K562 (cell line): ENCODE results near the gene CDK5R2. TPM values are rescaled to one million over a fixed set of nuclear protein-coding genes. Genes with fewer than 3 reads are reported as not detected.

ENCODE experiments used
- ATAC-seq: fragments of 200-7000 bp; cut with Tn5 transposase; 3 replicates; pipeline ENCODE4 v1.9.1; 2020; ENCODE audit warnings: moderate library complexity
- BruUV-seq: library from RNA; stranded (reverse); fragments of 400-500 nt; replicated peaks from 2 replicates; lab custom pipeline; 2021; lab: Mats Ljungman, UMichigan
- CTCF ChIA-PET: fragments of 300-600 bp; formaldehyde crosslinking; extraction: SDS; loops from one replicate; lab custom pipeline; 2021; ENCODE audit warnings: low intra/inter-chr PET ratio; lab: Yijun Ruan, JAX
- POLR2A ChIA-PET: fragments of 300-600, 350-650 bp; sonication (Branson Sonifier 250); formaldehyde crosslinking; extraction: SDS; loops from one replicate; lab custom pipeline; 2021; ENCODE audit warnings: antibody characterized with exemption, inconsistent platforms; lab: Yijun Ruan, JAX
- DNase-seq, 4 experiments: peaks; one replicate each; pipeline versions ENCODE4 v3.0.0 to v3.0.0-alpha.2; 2011 to 2018; ENCODE audit warnings: low spot score in 3 of 4, mixed read lengths in 3 of 4; ENCODE audit errors: extremely low read depth in 1 of 4
- FAIRE-seq: peaks from 2 replicates; lab custom pipeline; 2011; peaks lifted over from hg19 to GRCh38; lab: Jason Lieb, UNC
- H2AFZ ChIP-seq: 2 replicates; pipeline ENCODE4 v1.6.0; 2011; ENCODE audit warnings: low read depth, low read length, control low read depth, inconsistent platforms
- H3K27ac ChIP-seq: fragments of 200-600 bp; 3 replicates; pipeline ENCODE4 v1.8.0; 2011; ENCODE audit warnings: low read depth, mild to moderate bottlenecking, control low read depth, inconsistent platforms, low read length, moderate library complexity, mixed read lengths; ENCODE audit errors: extremely low read depth
- H3K27me3 ChIP-seq, 2 experiments: fragments of 300-600 bp in 1 of 2; 2 replicates in 1 of 2; 3 replicates in 1 of 2; pipeline versions ENCODE4 v1.6.0 to v1.8.0; 2011; ENCODE audit warnings: inconsistent platforms in 2 of 2, low read length in 2 of 2, mild to moderate bottlenecking in 1 of 2, mixed read lengths in 1 of 2, moderate library complexity in 1 of 2; ENCODE audit not compliant: control insufficient read depth in 2 of 2, insufficient read depth in 2 of 2
- H3K36me3 ChIP-seq: fragments of 300-600 bp; 3 replicates; pipeline ENCODE4 v1.8.0; 2011; ENCODE audit warnings: mild to moderate bottlenecking, low read length, inconsistent platforms; ENCODE audit not compliant: control insufficient read depth, insufficient read depth
- H3K4me1 ChIP-seq, 2 experiments: fragments of 200-600 bp in 1 of 2; replicated peaks in 1 of 2; 2 replicates in 1 of 2; 3 replicates in 1 of 2; pipeline versions ENCODE4 v1.5.1 to v1.8.0; 2011; ENCODE audit warnings: inconsistent platforms in 2 of 2, low read length in 2 of 2, mild to moderate bottlenecking in 1 of 2, mixed read lengths in 1 of 2, moderate library complexity in 1 of 2; ENCODE audit not compliant: control insufficient read depth in 2 of 2, insufficient read depth in 2 of 2
- H3K4me2 ChIP-seq: 2 replicates; pipeline ENCODE4 v1.6.1; 2011; ENCODE audit warnings: low read length, control low read depth, inconsistent platforms, mixed read lengths; ENCODE audit not compliant: insufficient read depth
- H3K4me3 ChIP-seq: fragments of 200-600 bp; sonication (generic), shearing (Covaris generic); 2 replicates; pipeline ENCODE4 v1.5.1; 2016; ENCODE audit warnings: control low read depth, inconsistent platforms
- H3K79me2 ChIP-seq: fragments of 200-600 bp; 3 replicates; pipeline ENCODE4 v1.8.0; 2011; ENCODE audit warnings: low read length, inconsistent platforms; ENCODE audit not compliant: control insufficient read depth, insufficient read depth
- H3K9ac ChIP-seq, 2 experiments: 2 replicates each; pipeline versions ENCODE4 v1.6.0 to v1.6.1; 2011; ENCODE audit warnings: low read depth in 2 of 2, low read length in 2 of 2, control low read depth in 1 of 2, inconsistent platforms in 1 of 2, mild to moderate bottlenecking in 1 of 2, mixed read lengths in 1 of 2; ENCODE audit not compliant: insufficient read depth in 1 of 2
- H3K9me1 ChIP-seq: one replicate; pipeline ENCODE4 v1.6.0; 2011; ENCODE audit warnings: inconsistent platforms, mild to moderate bottlenecking, low read length, moderate library complexity; ENCODE audit not compliant: control insufficient read depth, insufficient read depth
- H3K9me3 ChIP-seq: replicated peaks from 2 replicates; pipeline ENCODE4 v1.5.1; 2011; ENCODE audit warnings: low read depth, low read length, inconsistent platforms; ENCODE audit not compliant: control insufficient read depth, insufficient read depth
- H4K20me1 ChIP-seq: replicated peaks from 2 replicates; pipeline ENCODE4 v1.6.1; 2011; ENCODE audit warnings: low read length, inconsistent platforms, mixed read lengths; ENCODE audit not compliant: control insufficient read depth, insufficient read depth
- ESRRB ChIP-seq: fragments of 250-450 bp; sonication (Bioruptor Pico); IDR thresholded peaks from 2 replicates; pipeline ENCODE4 v1.5.0; 2020; ENCODE audit warnings: mild to moderate bottlenecking, moderate library complexity, borderline replicate concordance
- FOXJ2 ChIP-seq: fragments of 200-800 bp; sonication (Bioruptor generic); IDR thresholded peaks from 2 replicates; pipeline ENCODE4 v1.6.1; 2016; ENCODE audit warnings: missing genetic modification characterization, missing compliant biosample characterization
- ILK ChIP-seq: fragments of 450-650 bp; IDR thresholded peaks from 2 replicates; pipeline ENCODE4 v1.6.1; 2016; ENCODE audit warnings: missing genetic modification characterization, low read depth, mild to moderate bottlenecking, missing compliant biosample characterization, moderate library complexity, borderline replicate concordance
- JUNB ChIP-seq: fragments of 450-650 bp; formaldehyde crosslinking; conservative IDR thresholded peaks from 2 replicates; pipeline ENCODE4 v1.4.0; 2020; ENCODE audit warnings: mild to moderate bottlenecking
- LCOR ChIP-seq: sonication (generic); formaldehyde crosslinking; IDR thresholded peaks from 2 replicates; pipeline ENCODE4 v1.8.0; 2022; ENCODE audit warnings: mild to moderate bottlenecking, missing genetic modification reagents
- MBD2 ChIP-seq: sonication (generic); IDR thresholded peaks from 2 replicates; pipeline ENCODE4 v1.6.1; 2016; ENCODE audit warnings: low read depth, borderline replicate concordance
- NCOA6 ChIP-seq: fragments of 450-650 bp; IDR thresholded peaks from 2 replicates; pipeline ENCODE4 v1.6.1; 2017; ENCODE audit warnings: mild to moderate bottlenecking
- NFATC3 ChIP-seq: fragments of 450-650 bp; IDR thresholded peaks from 2 replicates; pipeline ENCODE4 v1.6.1; 2017; ENCODE audit warnings: mild to moderate bottlenecking
- NR3C1 ChIP-seq: sonication (generic); formaldehyde crosslinking; IDR thresholded peaks from 2 replicates; pipeline ENCODE4 v1.8.1; 2022; ENCODE audit warnings: missing genetic modification reagents
- PHB ChIP-seq: fragments of 250-450 bp; sonication (Bioruptor Pico); IDR thresholded peaks from 2 replicates; pipeline ENCODE4 v1.5.0; 2021
- TCF7 ChIP-seq: sonication (generic); IDR thresholded peaks from 2 replicates; pipeline ENCODE4 v1.6.1; 2016; ENCODE audit warnings: antibody characterized with exemption, borderline replicate concordance
- TCFL5 ChIP-seq: fragments of 250-450 bp; sonication (Bioruptor Pico); conservative IDR thresholded peaks from 2 replicates; pipeline ENCODE4 v1.6.1; 2021; ENCODE audit warnings: mild to moderate bottlenecking, moderate library complexity, matching md5 sums
- TGIF2 ChIP-seq: sonication (generic); formaldehyde crosslinking; IDR thresholded peaks from 2 replicates; pipeline ENCODE4 v1.8.1; 2022; ENCODE audit warnings: mild to moderate bottlenecking, missing genetic modification reagents, moderate library complexity
- ZNF175 ChIP-seq: fragments of 200-800 bp; sonication (Bioruptor generic); IDR thresholded peaks from 2 replicates; pipeline ENCODE4 v1.6.1; 2016; ENCODE audit warnings: low read depth, mild to moderate bottlenecking, missing genetic modification characterization, missing compliant biosample characterization
- ZNF444 ChIP-seq: fragments of 250-450 bp; sonication (Bioruptor Pico); IDR thresholded peaks from 2 replicates; pipeline ENCODE4 v1.4.0; 2020; ENCODE audit warnings: mild to moderate bottlenecking, moderate library complexity
- WGBS: fragments of 100-300 bp; shearing (Covaris generic); methylation state at CpG from one replicate; pipeline ENCODE4 v1.1.6; 2016; ENCODE audit warnings: low coverage, mixed read lengths; ENCODE audit not compliant: insufficient coverage; ENCODE audit errors: missing lambda C conversion rate; 5-methylcytosine and 5-hydroxymethylcytosine counted together
- in situ Hi-C: fragments of 300-500 bp; cut with MboI; formaldehyde crosslinking; loops from 4 replicates; pipeline ENCODE4 v1.15.0; 2018; ENCODE audit warnings: inconsistent platforms, mixed read lengths
- intact Hi-C: fragments of 100-400 bp; cut with micrococcal nuclease; formaldehyde crosslinking; loops from 2 replicates; pipeline ENCODE4 v1.14.2; 2022
- polyA plus RNA-seq, 8 experiments: library from polyadenylated mRNA; depleted of rRNA in 4 of 8; stranded (reverse) in 5 of 8; unstranded in 3 of 8; fragments of >200 nt; fragmentation: Nextera tagmentation in 2 of 8; fragmentation: Illumina TruSeq in 1 of 8; extraction: Ambion mirVana in 2 of 8; extraction: Trizol in 1 of 8; gene quantifications; 2 replicates each; pipeline versions ENCODE4 v1.2.1 to v1.2.3, GENCODE V29; 2011 to 2014; ENCODE audit warnings: inconsistent platforms in 1 of 8, missing spikeins in 1 of 8
- total RNA-seq, 7 experiments: library from RNA; depleted of rRNA in 6 of 7; stranded (reverse); fragments of >200 nt in 6 of 7; fragmentation: Illumina TruSeq in 2 of 7; extraction: Trizol in 2 of 7; gene quantifications; 2 replicates each; pipeline versions ENCODE4 v1.2.1 to v1.2.3, GENCODE V29; 2011 to 2021; ENCODE audit warnings: low replicate concordance in 1 of 7
- TF ChIP-seq, protein P1 (sequence below): sonication (generic); formaldehyde crosslinking; IDR thresholded peaks from 2 replicates; pipeline ENCODE4 v1.8.1; 2022; ENCODE audit warnings: missing genetic modification reagents
- TF ChIP-seq, protein P2 (sequence below): sonication (generic); formaldehyde crosslinking; IDR thresholded peaks from 2 replicates; pipeline ENCODE4 v1.8.1; 2023; ENCODE audit warnings: mild to moderate bottlenecking, missing genetic modification reagents
- TF ChIP-seq, protein P3 (sequence below): sonication (generic); formaldehyde crosslinking; IDR thresholded peaks from 2 replicates; pipeline ENCODE4 v1.8.0; 2022; ENCODE audit warnings: mild to moderate bottlenecking, missing genetic modification reagents, borderline replicate concordance

CDK5R2 gene
- total and polyA plus RNA-seq, 9 of the 15 experiments (the other 6 are each of a cell fraction or from before 2014, with no cell fraction given) = 0.09 TPM; not detected in 8

DNA sequence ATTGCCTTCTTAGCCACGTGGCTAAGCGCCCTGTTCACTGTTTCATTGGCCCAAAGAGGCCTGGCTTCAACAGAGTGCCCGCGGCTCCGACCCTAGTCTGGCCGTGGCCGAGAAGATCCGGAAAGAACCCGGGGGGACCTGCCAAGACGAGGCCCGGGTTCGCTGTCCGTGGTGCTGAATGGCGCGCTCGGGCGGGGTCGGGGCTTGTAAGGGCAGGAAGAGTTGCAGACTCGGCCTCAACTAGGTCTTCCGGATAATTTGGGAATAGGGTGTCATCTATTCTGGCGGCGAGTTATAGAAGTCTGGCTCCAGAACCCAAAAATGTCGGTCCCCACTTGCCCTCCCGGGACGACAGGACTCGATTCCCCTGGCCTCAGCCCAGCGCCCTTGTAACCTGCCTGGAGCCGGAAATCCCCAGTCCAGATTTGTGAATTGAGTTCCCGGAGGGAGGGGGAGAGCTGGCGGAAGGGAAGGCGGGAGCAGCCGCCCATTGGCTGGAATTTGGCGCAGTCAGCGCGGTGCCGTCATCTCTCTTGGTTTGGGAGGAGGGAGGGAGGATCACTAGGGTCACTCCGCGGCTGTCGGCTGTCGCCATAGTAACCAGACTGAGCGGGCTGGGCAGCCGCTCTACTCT, 3.5 kb downstream of the CDK5R2 start:
- CTCF ChIA-PET = no interaction called here
- intact Hi-C loops (loop anchor here (5.0 kb wide), 1 partner anchor 56 kb away; no protein-coding TSS in a partner anchor), in situ Hi-C loops (no loop called here)
- DNase-seq (peak; percentile 70 to 79 (median 71)), ATAC-seq (peak; percentile 80), FAIRE-seq (no peak)
- no TSS peak for BruUV-seq
- H2AFZ ChIP-seq = no peak overlapping the region
- H3K27ac ChIP-seq = no peak overlapping the region
- no peak overlapping the region for H3K4me3 ChIP-seq
- no peaks in the 10 kb centered on the region for H3K9me3 ChIP-seq
- WGBS = 1% methylated on average over 22 of the region's 42 CpGs
- H3K27me3 ChIP-seq = peaks cover 7 to 27% of the 10 kb centered on the region in 2 experiments; a peak in 4 of 5 replicates
- H3K36me3 ChIP-seq = no peaks in the 10 kb centered on the region
- no peak overlapping the region for H3K9ac ChIP-seq
- POLR2A ChIA-PET = interaction anchor here (0.7 kb wide), 1 partner anchor 83 kb away, joined by 3 read pairs; no protein-coding TSS in a partner anchor
- no peaks in the 10 kb centered on the region for H4K20me1 ChIP-seq
- peaks cover 11 to 31% of the 10 kb centered on the region in 2 experiments; a peak in 4 of 5 replicates for H3K4me1 ChIP-seq
- no peaks in the 10 kb centered on the region for H3K79me2 ChIP-seq
- H3K9me1 ChIP-seq = no peaks in the 10 kb centered on the region
- peak overlapping the region; percentile 44; the same call in 1 of the 2 replicates for H3K4me2 ChIP-seq
- no peak for TF ChIP-seq TGIF2
- no peak for TF ChIP-seq TCFL5 (CRISPR knock-in tag)
- TF ChIP-seq TCF7 = no peak
- 0 out of 2 replicates have a peak, but pooled peaks have one; percentile 37 for TF ChIP-seq NCOA6
- TF ChIP-seq ZNF444 (CRISPR knock-in tag) = no peak
- TF ChIP-seq, protein P1, sequence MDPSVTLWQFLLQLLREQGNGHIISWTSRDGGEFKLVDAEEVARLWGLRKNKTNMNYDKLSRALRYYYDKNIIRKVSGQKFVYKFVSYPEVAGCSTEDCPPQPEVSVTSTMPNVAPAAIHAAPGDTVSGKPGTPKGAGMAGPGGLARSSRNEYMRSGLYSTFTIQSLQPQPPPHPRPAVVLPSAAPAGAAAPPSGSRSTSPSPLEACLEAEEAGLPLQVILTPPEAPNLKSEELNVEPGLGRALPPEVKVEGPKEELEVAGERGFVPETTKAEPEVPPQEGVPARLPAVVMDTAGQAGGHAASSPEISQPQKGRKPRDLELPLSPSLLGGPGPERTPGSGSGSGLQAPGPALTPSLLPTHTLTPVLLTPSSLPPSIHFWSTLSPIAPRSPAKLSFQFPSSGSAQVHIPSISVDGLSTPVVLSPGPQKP (CRISPR knock-in tag) = no peak
- TF ChIP-seq MBD2 = no peak
- TF ChIP-seq, protein P2, sequence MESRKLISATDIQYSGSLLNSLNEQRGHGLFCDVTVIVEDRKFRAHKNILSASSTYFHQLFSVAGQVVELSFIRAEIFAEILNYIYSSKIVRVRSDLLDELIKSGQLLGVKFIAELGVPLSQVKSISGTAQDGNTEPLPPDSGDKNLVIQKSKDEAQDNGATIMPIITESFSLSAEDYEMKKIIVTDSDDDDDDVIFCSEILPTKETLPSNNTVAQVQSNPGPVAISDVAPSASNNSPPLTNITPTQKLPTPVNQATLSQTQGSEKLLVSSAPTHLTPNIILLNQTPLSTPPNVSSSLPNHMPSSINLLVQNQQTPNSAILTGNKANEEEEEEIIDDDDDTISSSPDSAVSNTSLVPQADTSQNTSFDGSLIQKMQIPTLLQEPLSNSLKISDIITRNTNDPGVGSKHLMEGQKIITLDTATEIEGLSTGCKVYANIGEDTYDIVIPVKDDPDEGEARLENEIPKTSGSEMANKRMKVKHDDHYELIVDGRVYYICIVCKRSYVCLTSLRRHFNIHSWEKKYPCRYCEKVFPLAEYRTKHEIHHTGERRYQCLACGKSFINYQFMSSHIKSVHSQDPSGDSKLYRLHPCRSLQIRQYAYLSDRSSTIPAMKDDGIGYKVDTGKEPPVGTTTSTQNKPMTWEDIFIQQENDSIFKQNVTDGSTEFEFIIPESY (CRISPR knock-in tag) = peak; percentile 68; the same call in 1 of the 2 replicates
- TF ChIP-seq NFATC3 = no peak
- no peak for TF ChIP-seq PHB (CRISPR knock-in tag)
- TF ChIP-seq NR3C1 (CRISPR knock-in tag) = 0 out of 2 replicates have a peak, but pooled peaks have one; percentile 47
- TF ChIP-seq ILK (tag) = no peak
- no peak for TF ChIP-seq ESRRB (CRISPR knock-in tag)
- peak; percentile 50; the same call in 1 of the 2 replicates for TF ChIP-seq LCOR (CRISPR knock-in tag)
- TF ChIP-seq JUNB (CRISPR knock-in tag) = no peak
- TF ChIP-seq ZNF175 = no peak
- TF ChIP-seq, protein P3, sequence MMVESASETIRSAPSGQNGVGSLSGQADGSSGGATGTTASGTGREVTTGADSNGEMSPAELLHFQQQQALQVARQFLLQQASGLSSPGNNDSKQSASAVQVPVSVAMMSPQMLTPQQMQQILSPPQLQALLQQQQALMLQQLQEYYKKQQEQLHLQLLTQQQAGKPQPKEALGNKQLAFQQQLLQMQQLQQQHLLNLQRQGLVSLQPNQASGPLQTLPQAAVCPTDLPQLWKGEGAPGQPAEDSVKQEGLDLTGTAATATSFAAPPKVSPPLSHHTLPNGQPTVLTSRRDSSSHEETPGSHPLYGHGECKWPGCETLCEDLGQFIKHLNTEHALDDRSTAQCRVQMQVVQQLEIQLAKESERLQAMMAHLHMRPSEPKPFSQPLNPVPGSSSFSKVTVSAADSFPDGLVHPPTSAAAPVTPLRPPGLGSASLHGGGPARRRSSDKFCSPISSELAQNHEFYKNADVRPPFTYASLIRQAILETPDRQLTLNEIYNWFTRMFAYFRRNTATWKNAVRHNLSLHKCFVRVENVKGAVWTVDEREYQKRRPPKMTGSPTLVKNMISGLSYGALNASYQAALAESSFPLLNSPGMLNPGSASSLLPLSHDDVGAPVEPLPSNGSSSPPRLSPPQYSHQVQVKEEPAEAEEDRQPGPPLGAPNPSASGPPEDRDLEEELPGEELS (CRISPR knock-in tag) = no peak
- no peak for TF ChIP-seq FOXJ2 (tag)
